Measurements from ENCODE around the gene TSPOAP1.

- TF ChIP-seq CTCF (IDR thresholded peaks at IDR 0.05; ENCODE audit: insufficient read depth, low read depth, low read length) (no peak), EZH2 (IDR thresholded peaks at IDR 0.05; ENCODE audit: insufficient read depth, low read length) (no peak)
Observed at GRCh38 chr17:58276423-58276822, 52.2 kb downstream of the TSPOAP1 start.
